Keratinocyte (primary cell): Measurements from ENCODE around the gene IFT81.

Experiments used
- CTCF ChIP-seq, 3 experiments: IDR thresholded peaks in 1 of 3; conservative IDR thresholded peaks in 1 of 3; optimal IDR thresholded peaks in 1 of 3; 2 replicates in 2 of 3; 3 replicates in 1 of 3; pipeline versions ENCODE3 to v1.5.1; 2011; ENCODE audit warnings: low read length in 3 of 3, mild to moderate bottlenecking in 3 of 3, moderate library complexity in 2 of 3, control low read depth in 1 of 3, inconsistent platforms in 1 of 3; ENCODE audit not compliant: insufficient read depth in 2 of 3; ENCODE audit errors: extremely low read depth in 1 of 3
- EZH2 ChIP-seq: IDR thresholded peaks from one replicate; pipeline ENCODE4 v1.6.1; 2012; ENCODE audit warnings: inconsistent platforms, mild to moderate bottlenecking, low read length, moderate library complexity

- TF ChIP-seq CTCF (optimal IDR thresholded peaks at IDR 0.05 in 1 of 3, IDR thresholded peaks at IDR 0.05 in 1 of 3, conservative IDR thresholded peaks at IDR 0.05 in 1 of 3; ENCODE audit: extremely low read depth in 1 of 3, insufficient read depth in 2 of 3, low read length in 3 of 3): no peak
- no peak for TF ChIP-seq EZH2
Measured at GRCh38 chr12:110112335-110112660, 11.9 kb upstream of the IFT81 start.
